GM18507 (cell line): ENCODE data around the gene UBTD1.

Experiments used
- DNase-seq: peaks from one replicate; pipeline ENCODE4 v3.0.0; 2011; ENCODE audit warnings: low read depth; ENCODE audit not compliant: insufficient read length; ENCODE audit errors: extremely low spot score
- FAIRE-seq: peaks from 2 replicates; lab custom pipeline; 2011; peaks lifted over from hg19 to GRCh38; lab: Jason Lieb, UNC

UBTD1 gene

GRCh38 chr10:97479939-97480338, 18.8 kb upstream of the UBTD1 start:
- DNase-seq = no peak
- FAIRE-seq = no peak

DNA sequence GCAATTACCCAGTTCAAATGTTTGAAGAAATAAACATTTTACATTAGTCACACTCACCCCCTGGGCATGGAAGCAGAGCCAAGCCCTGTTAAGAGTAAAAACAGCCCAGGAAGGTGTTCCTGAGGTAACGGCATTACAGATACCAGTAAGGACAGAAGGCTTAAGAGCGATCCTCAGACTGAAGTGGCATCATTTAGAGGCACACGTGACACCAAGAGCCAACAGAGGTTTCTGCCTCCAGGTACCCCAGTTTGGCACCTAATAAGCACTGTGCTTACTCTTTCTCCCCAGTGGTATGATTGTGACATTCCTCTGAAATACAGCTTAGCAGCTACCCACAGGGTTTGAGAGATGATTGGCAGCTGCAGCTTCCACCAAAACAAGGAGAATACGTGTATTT, 17.7 kb upstream of the UBTD1 start:
- FAIRE-seq (no peak), DNase-seq (no peak)

GRCh38 chr10:97482381-97482780, 16.3 kb upstream of the UBTD1 start:
- DNase-seq = no peak
- FAIRE-seq = no peak

GRCh38 chr10:97483506-97483905, 15.2 kb upstream of the UBTD1 start:
- no peak for FAIRE-seq
- DNase-seq = no peak

DNA sequence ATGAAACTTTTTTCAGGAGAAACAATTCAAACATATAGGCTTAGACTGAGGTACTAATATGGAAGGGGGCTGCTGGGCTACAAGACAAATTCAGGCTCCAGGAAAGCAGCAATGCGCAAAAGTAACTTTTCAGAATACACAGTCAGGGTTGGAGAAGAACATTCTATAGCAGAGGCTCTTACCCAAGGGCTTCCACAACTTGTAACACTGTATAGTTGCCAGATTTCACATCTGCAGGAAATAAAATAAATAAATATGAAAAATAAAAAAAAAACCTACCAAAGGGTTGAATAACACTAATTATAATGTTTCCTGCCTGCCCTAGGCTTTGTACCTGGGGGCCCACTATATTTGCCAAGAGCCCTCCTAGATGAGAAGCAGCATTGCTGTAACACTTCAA, 14.8 kb upstream of the UBTD1 start:
- no peak for DNase-seq
- FAIRE-seq = no peak

GRCh38 chr10:97485647-97486281, 13.0 kb upstream of the UBTD1 start:
- DNase-seq (no peak), FAIRE-seq (no peak)

DNA sequence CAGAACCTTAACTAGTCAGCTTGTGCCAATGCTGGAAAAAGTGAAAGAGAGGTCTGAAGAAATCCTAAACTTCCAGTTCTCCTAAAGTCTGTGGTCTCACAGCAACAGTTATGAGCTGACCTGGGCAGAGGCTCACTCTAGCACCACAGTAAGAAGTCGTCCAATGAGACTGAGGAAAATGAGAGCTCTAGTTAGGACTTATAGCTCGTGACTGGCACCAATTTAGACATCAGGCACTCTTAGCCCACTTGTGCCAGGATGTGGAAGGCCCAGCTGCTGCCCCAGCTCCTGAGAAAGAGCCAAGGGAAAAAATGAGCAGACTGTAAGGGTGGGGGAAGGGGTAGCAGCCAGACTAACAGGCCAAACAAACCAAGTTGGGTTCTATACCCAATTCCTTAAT, 8.1 kb upstream of the UBTD1 start:
- no peak for FAIRE-seq

GRCh38 chr10:97494151-97494550, 4.6 kb upstream of the UBTD1 start:
- FAIRE-seq = no peak
- no peak for DNase-seq

More for the DNA sequence above, 8.1 kb upstream of the UBTD1 start:
- DNase-seq = no peak

GRCh38 chr10:97494863-97495506, 3.7 kb upstream of the UBTD1 start:
- no peak for FAIRE-seq
- DNase-seq = no peak

DNA sequence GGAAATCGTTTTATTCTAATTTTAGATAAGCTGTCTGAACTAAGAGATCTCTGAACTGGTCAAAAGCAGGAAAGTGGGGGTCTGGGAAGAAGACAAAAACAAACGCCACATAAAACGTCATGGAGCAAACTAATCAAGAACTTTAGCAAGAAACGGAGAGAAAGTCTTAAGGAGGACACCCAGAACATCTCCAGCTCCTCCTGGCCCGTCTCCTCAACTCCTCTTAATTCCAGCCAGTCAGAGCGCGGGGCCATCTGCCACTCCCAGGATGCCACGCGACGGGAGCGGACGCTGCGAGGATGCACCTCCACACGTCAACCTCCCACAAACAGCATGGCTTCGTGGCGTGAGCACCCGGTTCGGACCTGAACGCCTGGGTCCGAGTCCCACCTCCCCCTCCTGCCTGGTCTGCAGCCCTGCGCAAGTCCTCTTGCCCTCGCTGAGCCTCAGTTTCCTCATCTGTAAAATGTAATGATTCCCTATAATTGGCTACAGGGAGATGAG, 1.1 kb upstream of the UBTD1 start:
- peak; percentile 67 for DNase-seq
- no peak for FAIRE-seq

GRCh38 chr10:97498076-97498840, 466 bp upstream of the UBTD1 start, which contains the start of gene MMS19:
Gene MMS19 (minus strand): TSS chr10:97498422. CDS start chr10:97498384, 38 bp downstream.
- peak; percentile 99 for DNase-seq
- peak; percentile 95 for FAIRE-seq

DNA sequence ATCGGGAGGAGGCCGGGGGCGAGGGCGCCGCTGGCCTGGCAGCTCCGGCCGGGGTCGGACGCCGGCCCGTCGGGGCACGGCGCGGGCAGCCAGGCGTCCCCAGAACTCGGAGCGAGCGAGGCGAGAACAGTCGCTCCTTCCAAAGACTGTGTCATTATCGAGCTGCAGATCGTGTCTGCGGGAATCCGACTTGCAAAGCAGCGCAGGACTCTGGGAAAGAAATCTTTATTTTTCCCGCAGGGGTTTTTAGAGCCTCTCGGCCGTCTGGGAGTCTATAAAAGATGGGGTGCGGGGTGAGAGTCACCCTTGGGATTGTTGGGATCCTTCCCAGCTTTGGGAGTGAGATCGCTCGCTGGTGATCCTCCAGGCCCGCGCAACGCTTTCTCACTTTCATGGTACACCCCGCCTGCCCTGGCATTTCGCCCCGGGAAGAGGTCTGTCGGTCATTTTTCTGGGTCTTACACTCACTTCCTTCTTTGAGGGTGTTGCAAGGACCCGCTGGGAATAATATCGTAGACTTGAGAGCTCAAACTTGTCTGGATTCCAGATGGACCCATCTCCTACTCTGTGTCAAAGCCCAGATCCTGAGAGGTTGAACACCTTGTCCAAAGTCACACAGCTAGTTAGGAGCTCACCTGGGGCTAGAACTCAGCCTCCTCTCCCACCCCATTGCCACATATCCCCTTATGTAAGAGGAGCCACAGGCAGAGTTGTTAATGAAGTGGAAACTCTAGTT, 1.0 kb downstream of the UBTD1 start:
- no peak for FAIRE-seq
- no peak for DNase-seq

DNA sequence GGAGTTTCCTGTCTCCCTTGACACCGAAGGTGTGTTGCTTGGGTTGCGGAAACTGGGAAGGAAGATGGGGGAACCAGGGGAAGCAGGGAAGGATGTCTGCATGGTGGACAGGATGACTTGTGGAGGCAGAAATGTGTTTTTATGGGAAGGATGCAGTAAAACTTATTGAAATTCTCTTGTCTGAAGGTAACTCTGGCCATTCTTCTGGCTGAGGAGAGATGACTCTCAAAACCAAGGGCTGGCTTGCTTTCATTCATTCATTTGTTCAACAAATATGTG, 1.5 kb downstream of the UBTD1 start:
- no peak for FAIRE-seq
- DNase-seq = no peak

DNA sequence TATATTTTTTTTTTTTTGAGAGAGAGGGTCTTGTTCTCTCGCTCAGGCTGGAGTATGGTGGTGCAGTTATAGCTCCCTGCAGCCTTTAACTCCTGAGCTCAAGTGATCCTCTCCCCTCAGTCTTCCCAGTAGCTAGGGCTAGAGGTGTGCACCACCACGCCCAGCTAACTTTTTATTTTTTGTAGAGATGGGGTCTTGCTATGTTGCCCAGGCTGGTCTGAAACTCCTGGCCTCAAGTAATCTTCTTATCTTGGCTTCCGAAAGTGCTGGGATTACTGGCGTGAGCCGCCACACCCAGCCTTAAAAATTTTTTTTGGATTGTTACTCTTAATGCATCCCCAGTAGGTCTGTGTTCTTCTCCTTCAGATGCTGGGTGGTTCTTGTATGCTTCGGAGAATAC, 4.2 kb downstream of the UBTD1 start:
- FAIRE-seq (no peak), DNase-seq (no peak)

- FAIRE-seq (no peak), DNase-seq (no peak)
These were observed 4.7 kb downstream of the UBTD1 start for GRCh38 chr10:97503406-97503805.

GRCh38 chr10:97505152-97505551, 6.4 kb downstream of the UBTD1 start:
- FAIRE-seq = no peak
- no peak for DNase-seq

DNA sequence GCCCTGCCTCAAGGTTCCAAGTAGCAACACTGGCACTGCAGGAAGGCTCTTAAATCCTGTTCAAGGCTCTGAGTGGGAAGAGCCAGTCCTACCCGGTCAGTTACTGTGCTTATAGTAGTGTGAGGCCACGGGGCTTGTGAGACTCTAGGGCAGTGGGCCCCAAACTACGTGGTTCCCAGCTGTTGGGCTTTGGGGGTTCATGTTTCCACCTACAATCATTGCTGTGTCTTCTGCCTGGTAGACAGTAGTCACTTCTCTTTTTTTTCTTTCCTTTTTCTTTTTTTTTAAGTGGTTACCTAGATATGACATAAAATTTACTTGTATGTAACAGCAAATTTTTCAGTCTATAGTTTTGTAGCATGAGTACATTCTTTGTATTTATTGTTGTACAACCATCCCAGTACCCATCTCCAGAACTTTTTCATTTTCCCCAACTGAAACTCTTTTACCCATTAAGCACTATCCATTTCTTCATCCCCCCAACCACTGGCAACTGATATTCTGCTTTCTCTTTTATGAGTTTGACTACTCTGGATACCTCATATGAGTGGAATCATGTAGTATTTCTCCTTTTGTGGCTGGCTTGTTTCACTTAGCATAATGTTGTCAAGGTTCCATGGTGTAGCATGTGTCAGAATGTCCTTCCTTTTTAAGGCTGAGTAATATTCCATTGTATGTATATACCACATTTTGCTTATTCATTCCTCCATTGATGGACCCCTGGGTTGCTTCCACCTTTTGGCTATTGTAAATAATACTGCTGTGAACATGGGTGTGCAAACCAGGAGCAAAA, 7.7 kb downstream of the UBTD1 start:
- DNase-seq (no peak), FAIRE-seq (no peak)

GRCh38 chr10:97508342-97508741, 9.6 kb downstream of the UBTD1 start:
- no peak for DNase-seq
- FAIRE-seq = no peak

GRCh38 chr10:97509120-97509680, 10.5 kb downstream of the UBTD1 start:
- no peak for FAIRE-seq

More at GRCh38 chr10:97509120-97509680, 10.5 kb downstream of the UBTD1 start:
- DNase-seq = no peak
